Endothelial cell of umbilical vein (primary cell): ENCODE data around the gene GRAMD2B. TPM values are rescaled to one million over a fixed set of nuclear protein-coding genes. Genes with fewer than 3 reads are reported as not detected.

Source experiments
- BruUV-seq: library from RNA; stranded (reverse); fragments of 400-500 nt; replicated peaks from 2 replicates; lab custom pipeline; 2021; lab: Mats Ljungman, UMichigan
- CTCF ChIA-PET: fragments of 300-600, 350-600 bp; sonication (Branson Sonifier 250); formaldehyde crosslinking; loops from one replicate; lab custom pipeline; 2021; ENCODE audit warnings: antibody characterized with exemption, inconsistent platforms; lab: Charles Lee
- POLR2A ChIA-PET: fragments of 300-600, 350-600 bp; sonication (Branson Sonifier 250); formaldehyde crosslinking; loops from one replicate; lab custom pipeline; 2021; ENCODE audit warnings: antibody characterized with exemption, inconsistent platforms; lab: Charles Lee
- DNase-seq: peaks from one replicate; pipeline ENCODE4 v3.0.0-alpha.2; 2011; ENCODE audit warnings: low read depth, low spot score
- FAIRE-seq: peaks from 2 replicates; lab custom pipeline; 2011; peaks lifted over from hg19 to GRCh38; lab: Jason Lieb, UNC
- H2AFZ ChIP-seq: 2 replicates; pipeline ENCODE4 v1.6.0; 2012; ENCODE audit warnings: low read depth, low read length, control low read depth, inconsistent platforms
- H3K27ac ChIP-seq: 2 replicates; pipeline ENCODE4 v1.5.1; 2011; ENCODE audit warnings: low read depth, mild to moderate bottlenecking, control low read depth, low read length, moderate library complexity; ENCODE audit not compliant: insufficient read depth
- H3K27me3 ChIP-seq, 2 experiments: 2 replicates each; pipeline versions ENCODE4 v1.6.0 to v1.6.1; 2011; ENCODE audit warnings: low read length in 2 of 2, mixed read lengths in 1 of 2; ENCODE audit not compliant: control insufficient read depth in 2 of 2, insufficient read depth in 2 of 2
- H3K36me3 ChIP-seq, 2 experiments: 2 replicates in 1 of 2; 3 replicates in 1 of 2; pipeline ENCODE4 v1.5.1; 2011; ENCODE audit warnings: low read length in 2 of 2, mild to moderate bottlenecking in 1 of 2, moderate library complexity in 1 of 2; ENCODE audit not compliant: control insufficient read depth in 2 of 2, insufficient read depth in 2 of 2; ENCODE audit errors: extremely low read depth in 1 of 2
- H3K4me1 ChIP-seq: 3 replicates; pipeline ENCODE4 v1.5.1; 2011; ENCODE audit warnings: mild to moderate bottlenecking, low read length; ENCODE audit not compliant: control insufficient read depth, insufficient read depth; ENCODE audit errors: extremely low read depth
- H3K4me2 ChIP-seq: 2 replicates; pipeline ENCODE4 v1.6.1; 2011; ENCODE audit warnings: low read length, control low read depth, mixed read lengths; ENCODE audit not compliant: insufficient read depth
- H3K4me3 ChIP-seq, 3 experiments: fragments of 200-600 bp in 1 of 3; sonication (generic), shearing (Covaris generic) in 1 of 3; replicated peaks in 1 of 3; 2 replicates each; pipeline ENCODE4 v1.5.1; 2011 to 2016; ENCODE audit warnings: control low read depth in 3 of 3, low read length in 3 of 3, mild to moderate bottlenecking in 2 of 3, inconsistent platforms in 1 of 3, low read depth in 1 of 3, moderate library complexity in 1 of 3; ENCODE audit not compliant: insufficient read depth in 1 of 3
- H3K79me2 ChIP-seq: 2 replicates; pipeline ENCODE4 v1.6.0; 2012; ENCODE audit warnings: low read length, inconsistent platforms; ENCODE audit not compliant: control insufficient read depth, insufficient read depth
- H3K9ac ChIP-seq: replicated peaks from 2 replicates; pipeline ENCODE3; 2011; ENCODE audit warnings: low read length, control low read depth; ENCODE audit not compliant: insufficient read depth; ENCODE audit errors: extremely low read depth
- H3K9me1 ChIP-seq: replicated peaks from 3 replicates; pipeline ENCODE4 v1.6.0; 2011; ENCODE audit warnings: mild to moderate bottlenecking, low read length; ENCODE audit not compliant: control insufficient read depth, insufficient read depth; ENCODE audit errors: extremely low read depth
- H3K9me3 ChIP-seq: replicated peaks from 2 replicates; pipeline ENCODE4 v1.5.1; 2012; ENCODE audit warnings: low read length, inconsistent platforms; ENCODE audit not compliant: control insufficient read depth, insufficient read depth
- H4K20me1 ChIP-seq: replicated peaks from 2 replicates; pipeline ENCODE3; 2011; ENCODE audit warnings: mild to moderate bottlenecking, low read length; ENCODE audit not compliant: control insufficient read depth, insufficient read depth; ENCODE audit errors: extremely low read depth
- CTCF ChIP-seq, 2 donors: IDR thresholded peaks; 1 replicate in 1 of 2; 2 replicates in 1 of 2; pipeline ENCODE4 v1.5.1; 2011; ENCODE audit warnings: low read length in 2 of 2, mild to moderate bottlenecking in 2 of 2, moderate library complexity in 2 of 2, control low read depth in 1 of 2, inconsistent platforms in 1 of 2, low read depth in 1 of 2; ENCODE audit not compliant: insufficient read depth in 1 of 2; ENCODE audit errors: extremely low read depth in 1 of 2
- EZH2 ChIP-seq: IDR thresholded peaks from 2 replicates; pipeline ENCODE4 v1.6.1; 2012; ENCODE audit warnings: borderline replicate concordance, low read depth, mild to moderate bottlenecking, moderate library complexity, low read length, inconsistent platforms; ENCODE audit not compliant: severe bottlenecking
- FOS ChIP-seq: IDR thresholded peaks from 2 replicates; pipeline ENCODE4 v1.6.1; 2011; ENCODE audit warnings: mild to moderate bottlenecking, low read length, moderate library complexity, borderline replicate concordance; ENCODE audit not compliant: insufficient read depth
- GATA2 ChIP-seq: IDR thresholded peaks from 2 replicates; pipeline ENCODE4 v1.7.0; 2011; ENCODE audit warnings: low read depth, mild to moderate bottlenecking, moderate library complexity, mixed read lengths, low read length; ENCODE audit not compliant: insufficient read length, insufficient read depth
- JUN ChIP-seq: IDR thresholded peaks from 2 replicates; pipeline ENCODE4 v1.6.1; 2011; ENCODE audit warnings: borderline replicate concordance, low read depth; ENCODE audit not compliant: insufficient read length, insufficient read depth
- MAX ChIP-seq: IDR thresholded peaks from 2 replicates; pipeline ENCODE4 v1.6.1; 2011; ENCODE audit not compliant: insufficient read depth, insufficient read length
- MYC ChIP-seq: IDR thresholded peaks from one replicate; pipeline ENCODE4 v1.6.1; 2011; ENCODE audit warnings: mild to moderate bottlenecking, low read depth, low read length
- POLR2A ChIP-seq: IDR thresholded peaks from 2 replicates; pipeline ENCODE4 v1.6.1; 2012; ENCODE audit warnings: low read depth, mild to moderate bottlenecking, control low read depth, low read length
- POLR2AphosphoS5 ChIP-seq: IDR thresholded peaks from 2 replicates; pipeline ENCODE4 v1.6.1; 2012; ENCODE audit warnings: low read depth, mild to moderate bottlenecking, control low read depth, low read length, moderate library complexity; ENCODE audit not compliant: insufficient read depth
- dilution Hi-C: fragments of 300-500 bp; cut with MboI; formaldehyde crosslinking; loops from one replicate; pipeline ENCODE4 v1.15.0; 2019; ENCODE audit warnings: low sequenced_read_pairs; ENCODE audit not compliant: extremely low pct_ligation_motif_present
- intact Hi-C: fragments of 100-400 bp; cut with micrococcal nuclease; formaldehyde crosslinking; loops from one replicate; pipeline ENCODE4 v1.10.0; 2022
- polyA plus RNA-seq, 4 experiments: library from polyadenylated mRNA; depleted of rRNA in 3 of 4; stranded (reverse) in 3 of 4; unstranded in 1 of 4; fragments of >200 nt; gene quantifications; 2 replicates each; pipeline versions ENCODE4 v1.2.1 to v1.2.3, GENCODE V29; 2011 to 2012; ENCODE audit warnings: missing spikeins in 1 of 4
- total RNA-seq: library from RNA; stranded (reverse); gene quantifications from 2 replicates; pipeline ENCODE4 v1.2.3, GENCODE V29; 2021

Gene GRAMD2B
- total and polyA plus RNA-seq, 2 donors (not counting 3 experiments of a cell fraction or from before 2014, with no cell fraction given) = 2.0 to 5.5 TPM

- no peaks in the 10 kb centered on the region for H4K20me1 ChIP-seq
- TF ChIP-seq POLR2AphosphoS5 (no peak), POLR2A (no peak), JUN (no peak), EZH2 (no peak), MAX (no peak), CTCF (IDR thresholded peaks at IDR 0.05; ENCODE audit: extremely low read depth in 1 of 2, insufficient read depth in 1 of 2, low read depth in 1 of 2, low read length in 2 of 2) (no peak), FOS (no peak), GATA2 (no peak), MYC (no peak)
- BruUV-seq = no TSS peak
- FAIRE-seq = no peak
- H3K36me3 ChIP-seq = no peaks in the 10 kb centered on the region
- H3K27me3 ChIP-seq = no peaks in the 10 kb centered on the region
- DNase-seq = no peak
- no peak overlapping the region for H3K9ac ChIP-seq
- no peaks in the 10 kb centered on the region for H3K9me3 ChIP-seq
- H3K79me2 ChIP-seq = no peaks in the 10 kb centered on the region
- H2AFZ ChIP-seq = no peak overlapping the region
- no peaks in the 10 kb centered on the region for H3K9me1 ChIP-seq
- ChIA-PET CTCF (no interaction called here), POLR2A (no interaction called here)
- no peak overlapping the region for H3K27ac ChIP-seq
- H3K4me3 ChIP-seq = no peak overlapping the region
- H3K4me1 ChIP-seq = no peaks in the 10 kb centered on the region
- intact Hi-C loops (no loop called here), dilution Hi-C loops (no loop called here)
- H3K4me2 ChIP-seq = no peak overlapping the region
Measured at GRCh38 chr5:126433701-126434100, 10.5 kb downstream of the GRAMD2B start.
